GM23248 (cell line): Measurements from ENCODE around the gene SMIM36. TPM values are rescaled to one million over a fixed set of nuclear protein-coding genes. Genes with fewer than 3 reads are reported as not detected.

Experiments used
- DNase-seq: peaks from one replicate; pipeline ENCODE4 v3.0.0-alpha.2; 2015
- H2AFZ ChIP-seq: fragments of 200-600 bp; sonication (generic); 2 replicates; pipeline ENCODE4 v1.6.1; 2016; ENCODE audit warnings: antibody characterized with exemption
- H3F3A ChIP-seq: fragments of 200-600 bp; sonication (generic); 2 replicates; pipeline ENCODE4 v1.6.1; 2016; ENCODE audit warnings: mild to moderate bottlenecking, antibody characterized with exemption, mixed run types; ENCODE audit not compliant: insufficient read depth
- H3K27ac ChIP-seq: fragments of 200-600 bp; sonication (generic); 2 replicates; pipeline ENCODE4 v1.5.1; 2016; ENCODE audit warnings: mild to moderate bottlenecking
- H3K27me3 ChIP-seq: fragments of 200-600 bp; sonication (generic); replicated peaks from 2 replicates; pipeline ENCODE4 v1.6.1; 2016; ENCODE audit warnings: mild to moderate bottlenecking; ENCODE audit not compliant: insufficient read depth
- H3K36me3 ChIP-seq: fragments of 200-600 bp; sonication (generic); 2 replicates; pipeline ENCODE4 v1.6.1; 2016; ENCODE audit warnings: low read depth, mild to moderate bottlenecking
- H3K4me1 ChIP-seq: fragments of 200-600 bp; sonication (generic); 2 replicates; pipeline ENCODE4 v1.6.1; 2016; ENCODE audit warnings: mild to moderate bottlenecking; ENCODE audit not compliant: insufficient read depth
- H3K4me2 ChIP-seq: fragments of 200-600 bp; sonication (generic); one replicate; pipeline ENCODE4 v1.6.1; 2016; ENCODE audit warnings: mild to moderate bottlenecking; ENCODE audit not compliant: unreplicated experiment
- H3K4me3 ChIP-seq: fragments of 200-600 bp; sonication (generic); 2 replicates; pipeline ENCODE4 v1.5.1; 2016; ENCODE audit warnings: mild to moderate bottlenecking
- H3K79me2 ChIP-seq: fragments of 200-600 bp; sonication (generic); 2 replicates; pipeline ENCODE4 v1.6.1; 2016; ENCODE audit warnings: mild to moderate bottlenecking; ENCODE audit not compliant: insufficient read depth
- H3K9ac ChIP-seq: fragments of 200-600 bp; sonication (generic); 2 replicates; pipeline ENCODE4 v1.6.1; 2016; ENCODE audit warnings: mild to moderate bottlenecking
- H3K9me2 ChIP-seq: fragments of 200-600 bp; sonication (generic); 2 replicates; pipeline ENCODE4 v1.6.1; 2016; ENCODE audit warnings: mixed run types, mild to moderate bottlenecking, moderate library complexity; ENCODE audit not compliant: insufficient read depth
- H3K9me3 ChIP-seq: fragments of 200-600 bp; sonication (generic); one replicate; pipeline ENCODE4 v1.6.1; 2017; ENCODE audit warnings: low read depth
- H4K20me1 ChIP-seq: fragments of 200-600 bp; sonication (generic); 2 replicates; pipeline ENCODE4 v1.6.0; 2016; ENCODE audit not compliant: insufficient read depth
- EZH2 ChIP-seq: fragments of 200-600 bp; sonication (generic); IDR thresholded peaks from 2 replicates; pipeline ENCODE4 v1.6.1; 2018; ENCODE audit warnings: antibody characterized with exemption, mild to moderate bottlenecking; ENCODE audit not compliant: insufficient read depth, poor library complexity, severe bottlenecking
- EZH2phosphoT487 ChIP-seq: fragments of 200-600 bp; sonication (generic); IDR thresholded peaks from 2 replicates; pipeline ENCODE4 v1.6.1; 2018; ENCODE audit warnings: antibody characterized with exemption, moderate library complexity, mild to moderate bottlenecking, low read depth; ENCODE audit not compliant: insufficient read depth
- WGBS, 2 experiments: methylation state at CpG; one replicate each; pipeline ENCODE4 v1.1.6; 2015 to 2017; ENCODE audit warnings: low lambda C conversion rate in 2 of 2, low coverage in 1 of 2; ENCODE audit errors: missing lambda C conversion rate in 2 of 2; 5-methylcytosine and 5-hydroxymethylcytosine counted together
- in situ Hi-C: fragments of 300-500 bp; cut with MboI; formaldehyde crosslinking; loops from 2 replicates; pipeline ENCODE4 v1.15.0; 2020
- polyA plus RNA-seq: library from polyadenylated mRNA; unstranded; fragments of >200 nt; fragmentation: Nextera tagmentation; extraction: Ambion mirVana; gene quantifications from 2 replicates; pipeline ENCODE4 v1.2.1, GENCODE V29; 2016
- total RNA-seq: library from RNA; depleted of rRNA; stranded (reverse); fragments of >200 nt; shearing (Covaris generic); gene quantifications from 2 replicates; pipeline ENCODE4 v1.2.3, GENCODE V29; 2014

SMIM36 gene
- total and polyA plus RNA-seq, 2 experiments from 2014 or later, result not detected

GRCh38 chr17:55463600-55463999 is 47.7 kb downstream of the SMIM36 start:
- Histone ChIP-seq H3K79me2 (no peaks in the 10 kb centered on the region), H3K4me2 (no peak overlapping the region), H2AFZ (no peak overlapping the region), H3F3A (no peaks in the 10 kb centered on the region), H3K9me3 (no peaks in the 10 kb centered on the region), H3K4me1 (peaks cover 10% of the 10 kb centered on the region), H4K20me1 (no peaks in the 10 kb centered on the region), H3K9ac (no peak overlapping the region), H3K9me2 (no peaks in the 10 kb centered on the region), H3K4me3 (no peak overlapping the region), H3K27me3 (no peaks in the 10 kb centered on the region), H3K36me3 (no peaks in the 10 kb centered on the region), H3K27ac (no peak overlapping the region)
- in situ Hi-C loops, result no loop called here
- WGBS, 2 experiments, result 65 to 66% methylated on average over 2 of the region's 2 CpGs
- TF ChIP-seq EZH2, result no peak
- no peak for TF ChIP-seq EZH2phosphoT487
- no peak for DNase-seq

- in situ Hi-C loops, result no loop called here
- Histone ChIP-seq H3K27ac (no peak overlapping the region), H3K4me2 (no peak overlapping the region)
Measured at GRCh38 chr17:55462711-55463110, 48.5 kb downstream of the SMIM36 start.

DNA sequence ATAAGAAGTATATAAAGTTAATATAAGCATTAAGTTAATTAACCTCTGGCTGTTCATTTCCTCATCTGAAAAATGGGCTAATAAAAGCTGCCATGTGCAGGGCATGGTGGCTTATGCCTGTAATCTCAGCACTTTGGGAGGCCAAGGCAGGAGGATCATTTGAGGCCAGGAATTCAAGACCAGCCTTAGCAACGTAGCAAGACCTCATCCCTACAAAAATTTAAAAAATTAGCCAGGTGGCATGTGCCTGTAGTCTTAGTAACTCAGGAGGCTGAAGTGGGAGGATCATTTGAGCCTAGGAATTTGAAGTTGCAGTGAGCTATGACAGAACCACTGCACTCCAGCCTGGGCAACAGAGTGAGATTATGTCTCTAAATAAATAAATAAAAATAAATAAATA is 49.0 kb downstream of the SMIM36 start:
- Histone ChIP-seq H3K9ac (no peak overlapping the region), H3K9me2 (no peaks in the 10 kb centered on the region), H3K79me2 (no peaks in the 10 kb centered on the region), H3K36me3 (no peaks in the 10 kb centered on the region), H3K27me3 (no peaks in the 10 kb centered on the region), H3K27ac (no peak overlapping the region), H2AFZ (no peak overlapping the region), H4K20me1 (no peaks in the 10 kb centered on the region), H3F3A (no peaks in the 10 kb centered on the region), H3K4me2 (no peak overlapping the region), H3K4me1 (peaks cover 11% of the 10 kb centered on the region), H3K4me3 (no peak overlapping the region), H3K9me3 (no peaks in the 10 kb centered on the region)
- 96 to 97% methylated on average over 1 of the region's 1 CpG for WGBS, 2 experiments
- in situ Hi-C loops, result no loop called here
- TF ChIP-seq EZH2phosphoT487 (no peak), EZH2 (no peak)
- no peak for DNase-seq

More at GRCh38 chr17:55462711-55463110, 48.5 kb downstream of the SMIM36 start:
- no peak for DNase-seq
- no peaks in the 10 kb centered on the region for H3F3A ChIP-seq
- no peak overlapping the region for H2AFZ ChIP-seq
- H3K4me1 ChIP-seq, result peaks cover 11% of the 10 kb centered on the region
- H4K20me1 ChIP-seq, result no peaks in the 10 kb centered on the region
- no peaks in the 10 kb centered on the region for H3K9me3 ChIP-seq
- no peaks in the 10 kb centered on the region for H3K36me3 ChIP-seq
- TF ChIP-seq EZH2phosphoT487, result no peak
- H3K9ac ChIP-seq, result no peak overlapping the region
- no peaks in the 10 kb centered on the region for H3K79me2 ChIP-seq
- H3K27me3 ChIP-seq, result no peaks in the 10 kb centered on the region
- no peaks in the 10 kb centered on the region for H3K9me2 ChIP-seq
- H3K4me3 ChIP-seq, result no peak overlapping the region

GRCh38 chr17:55458978-55459377 is 52.3 kb downstream of the SMIM36 start:
- 15 to 22% methylated on average over 7 of the region's 7 CpGs for WGBS, 2 experiments
- Histone ChIP-seq H3K9me2 (no peaks in the 10 kb centered on the region), H3K79me2 (no peaks in the 10 kb centered on the region), H3K27ac (no peak overlapping the region), H2AFZ (no peak overlapping the region), H3K4me2 (peak overlapping the region; percentile 32), H3K4me1 (peaks cover 38% of the 10 kb centered on the region), H3K9me3 (no peaks in the 10 kb centered on the region), H3K9ac (no peak overlapping the region), H3K36me3 (no peaks in the 10 kb centered on the region), H3K4me3 (no peak overlapping the region), H4K20me1 (no peaks in the 10 kb centered on the region), H3F3A (peaks cover 19% of the 10 kb centered on the region), H3K27me3 (no peaks in the 10 kb centered on the region)
- TF ChIP-seq EZH2phosphoT487 (no peak), EZH2 (no peak)
- in situ Hi-C loops, result no loop called here
- DNase-seq, result peak; percentile 87

DNA sequence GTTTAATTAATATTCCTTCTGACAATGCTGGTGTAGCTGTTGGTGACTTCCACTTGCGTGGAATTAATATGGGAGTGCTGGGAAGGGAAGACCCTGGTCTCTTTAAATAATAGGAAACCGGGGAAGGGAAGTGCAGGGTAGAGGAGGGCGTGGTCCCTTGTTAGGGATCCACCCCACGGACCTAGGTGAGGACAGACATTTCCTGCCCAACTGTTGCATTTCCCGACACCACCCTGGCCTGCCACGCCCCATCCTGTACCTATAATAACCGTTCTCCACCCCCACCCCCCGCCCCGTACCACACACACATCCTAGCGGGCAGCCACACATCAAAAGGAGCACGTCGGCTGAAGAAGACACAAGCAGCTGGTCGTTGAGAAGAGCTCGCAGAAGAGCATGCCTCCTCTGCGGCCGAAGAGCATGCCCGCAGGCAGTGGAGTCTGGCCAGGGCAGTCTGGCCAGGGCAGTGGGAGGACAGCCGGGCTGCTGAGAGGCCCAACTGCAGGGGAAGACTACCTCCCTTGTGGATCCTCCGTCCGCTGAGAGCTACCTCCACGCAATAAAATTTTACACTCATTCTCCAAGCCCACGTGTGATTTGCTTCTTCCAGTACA is 52.9 kb downstream of the SMIM36 start:
- H3K9ac ChIP-seq, result no peak overlapping the region
- no peak overlapping the region for H3K27ac ChIP-seq
- H3K9me3 ChIP-seq, result no peaks in the 10 kb centered on the region
- no peaks in the 10 kb centered on the region for H3K27me3 ChIP-seq
- H3K4me3 ChIP-seq, result no peak overlapping the region
- WGBS, 2 experiments, result 82 to 87% methylated on average over 14 to 22 of the region's 22 CpGs
- H3K4me2 ChIP-seq, result no peak overlapping the region
- H3K79me2 ChIP-seq, result no peaks in the 10 kb centered on the region
- no peak for DNase-seq
- H3K9me2 ChIP-seq, result no peaks in the 10 kb centered on the region
- H3K4me1 ChIP-seq, result peaks cover 39% of the 10 kb centered on the region
- TF ChIP-seq EZH2 (no peak), EZH2phosphoT487 (no peak)
- no peaks in the 10 kb centered on the region for H4K20me1 ChIP-seq
- H3F3A ChIP-seq, result peaks cover 21% of the 10 kb centered on the region
- no peaks in the 10 kb centered on the region for H3K36me3 ChIP-seq
- H2AFZ ChIP-seq, result no peak overlapping the region
- in situ Hi-C loops, result no loop called here
